ENCODE results near the gene FARP2. TPM values are rescaled to one million over a fixed set of nuclear protein-coding genes. Genes with fewer than 3 reads are reported as not detected.

The FARP2 gene
- total and polyA plus RNA-seq, 4 donors: 5.8 to 30.9 (median 14.3) TPM

DNA sequence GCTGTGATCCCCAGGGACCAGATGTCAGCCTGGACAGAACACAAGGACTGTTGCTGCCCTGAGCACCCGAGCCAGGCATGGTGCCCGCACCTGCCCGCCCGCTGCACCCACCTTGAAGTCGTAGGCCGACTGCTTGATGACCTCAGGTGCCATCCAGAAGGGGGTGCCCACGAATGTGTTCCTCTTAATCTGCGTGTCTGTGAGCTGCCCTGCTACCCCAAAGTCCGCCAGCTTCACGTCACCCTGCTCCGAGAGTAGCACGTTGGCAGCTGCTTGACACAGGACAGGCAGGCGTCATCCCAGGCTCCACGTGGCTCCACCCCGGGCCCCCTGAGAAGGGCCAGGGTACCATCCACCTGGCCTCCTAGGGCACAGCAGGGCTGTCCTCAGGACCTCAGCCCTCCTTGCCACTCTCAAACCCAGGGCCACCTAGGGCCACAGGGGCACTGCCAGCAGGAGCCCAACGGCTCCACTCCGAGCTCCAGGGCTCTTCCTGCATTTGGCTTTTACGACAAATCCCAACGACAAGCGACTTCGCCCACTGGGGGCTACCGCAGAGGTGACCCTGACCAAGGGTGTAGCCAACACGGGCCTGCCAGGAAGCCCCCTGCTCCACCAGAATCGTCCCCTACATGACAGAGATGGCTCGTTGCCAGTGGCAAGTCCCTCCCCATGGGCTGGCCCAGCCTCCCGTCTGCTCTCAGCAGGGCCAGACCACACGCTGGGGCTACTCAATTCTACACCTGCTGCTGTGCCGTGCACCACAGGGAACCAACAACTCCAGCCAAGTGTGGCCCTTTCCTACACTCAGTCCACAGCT, 143.3 kb downstream of the FARP2 start:
- DNase-seq (ENCODE audit: low spot score): no peak
- no peaks in the 10 kb centered on the region for H3K9me3 ChIP-seq (ENCODE audit: control insufficient read depth in 4 of 4, low read length in 3 of 4)
- H3K4me1 ChIP-seq (ENCODE audit: control insufficient read depth in 4 of 4, insufficient read depth in 4 of 4, low read length in 3 of 4): no peaks in the 10 kb centered on the region
- H3K9ac ChIP-seq (ENCODE audit: low read depth in 1 of 2, low read length in 2 of 2): no peak overlapping the region
- no peak for TF ChIP-seq REST (IDR thresholded peaks at IDR 0.05)
- TF ChIP-seq TAF1 (conservative IDR thresholded peaks at IDR 0.05): no peak
- TF ChIP-seq MAX (IDR thresholded peaks at IDR 0.05): no peak
- TF ChIP-seq EGR1 (IDR thresholded peaks at IDR 0.05; ENCODE audit: low read depth in 2 of 2): no peak
- no peak for TF ChIP-seq ATF3 (IDR thresholded peaks at IDR 0.05)
- TF ChIP-seq FOXA2 (IDR thresholded peaks at IDR 0.05): no peak
- TF ChIP-seq, protein P1, sequence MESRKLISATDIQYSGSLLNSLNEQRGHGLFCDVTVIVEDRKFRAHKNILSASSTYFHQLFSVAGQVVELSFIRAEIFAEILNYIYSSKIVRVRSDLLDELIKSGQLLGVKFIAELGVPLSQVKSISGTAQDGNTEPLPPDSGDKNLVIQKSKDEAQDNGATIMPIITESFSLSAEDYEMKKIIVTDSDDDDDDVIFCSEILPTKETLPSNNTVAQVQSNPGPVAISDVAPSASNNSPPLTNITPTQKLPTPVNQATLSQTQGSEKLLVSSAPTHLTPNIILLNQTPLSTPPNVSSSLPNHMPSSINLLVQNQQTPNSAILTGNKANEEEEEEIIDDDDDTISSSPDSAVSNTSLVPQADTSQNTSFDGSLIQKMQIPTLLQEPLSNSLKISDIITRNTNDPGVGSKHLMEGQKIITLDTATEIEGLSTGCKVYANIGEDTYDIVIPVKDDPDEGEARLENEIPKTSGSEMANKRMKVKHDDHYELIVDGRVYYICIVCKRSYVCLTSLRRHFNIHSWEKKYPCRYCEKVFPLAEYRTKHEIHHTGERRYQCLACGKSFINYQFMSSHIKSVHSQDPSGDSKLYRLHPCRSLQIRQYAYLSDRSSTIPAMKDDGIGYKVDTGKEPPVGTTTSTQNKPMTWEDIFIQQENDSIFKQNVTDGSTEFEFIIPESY (IDR thresholded peaks at IDR 0.05): no peak
- no peak for TF ChIP-seq JUND (IDR thresholded peaks at IDR 0.05)
- TF ChIP-seq RAD21 (IDR thresholded peaks at IDR 0.05): no peak
- no peak for TF ChIP-seq RXRA (IDR thresholded peaks at IDR 0.05)
- TF ChIP-seq YY1 (IDR thresholded peaks at IDR 0.05): no peak
- TF ChIP-seq NR2F2 (IDR thresholded peaks at IDR 0.05): no peak
- TF ChIP-seq HNF4A (conservative IDR thresholded peaks at IDR 0.05): no peak
- TF ChIP-seq HNF4G (IDR thresholded peaks at IDR 0.05): no peak
- TF ChIP-seq FOXA1 (IDR thresholded peaks at IDR 0.05): no peak
- H3K4me3 ChIP-seq (ENCODE audit: low read depth in 1 of 3, low read length in 3 of 3): no peak overlapping the region
- H3K27ac ChIP-seq (ENCODE audit: low read depth in 1 of 2, low read length in 2 of 2): no peak overlapping the region
- peaks cover 8 to 45% (median 11%) of the 10 kb centered on the region in 4 donors for H3K36me3 ChIP-seq (ENCODE audit: control insufficient read depth in 4 of 4, insufficient read depth in 3 of 4, low read depth in 1 of 4, low read length in 3 of 4)
- 93% methylated on average over 28 of the region's 28 CpGs for WGBS
- H3K27me3 ChIP-seq (ENCODE audit: control insufficient read depth in 4 of 4, insufficient read depth in 4 of 4, low read length in 3 of 4): no peaks in the 10 kb centered on the region

GRCh38 chr2:241500016-241500415, 143.9 kb downstream of the FARP2 start:
- Histone ChIP-seq H3K4me3 (ENCODE audit: low read depth in 1 of 3, low read length in 3 of 3) (no peak overlapping the region), H3K9ac (ENCODE audit: low read depth in 1 of 2, low read length in 2 of 2) (no peak overlapping the region), H3K27me3 (ENCODE audit: control insufficient read depth in 4 of 4, insufficient read depth in 4 of 4, low read length in 3 of 4) (no peaks in the 10 kb centered on the region), H3K36me3 (ENCODE audit: control insufficient read depth in 4 of 4, insufficient read depth in 3 of 4, low read depth in 1 of 4, low read length in 3 of 4) (peaks cover 8 to 40% (median 10%) of the 10 kb centered on the region in 4 donors), H3K4me1 (ENCODE audit: control insufficient read depth in 4 of 4, insufficient read depth in 4 of 4, low read length in 3 of 4) (no peaks in the 10 kb centered on the region), H3K9me3 (ENCODE audit: control insufficient read depth in 4 of 4, low read length in 3 of 4) (no peaks in the 10 kb centered on the region), H3K27ac (ENCODE audit: low read depth in 1 of 2, low read length in 2 of 2) (no peak overlapping the region)
- 94% methylated on average over 10 of the region's 10 CpGs for WGBS
- DNase-seq (ENCODE audit: low spot score): no peak
- TF ChIP-seq, protein P1 (IDR thresholded peaks at IDR 0.05): no peak
- TF ChIP-seq EGR1 (IDR thresholded peaks at IDR 0.05; ENCODE audit: low read depth in 2 of 2) (no peak), ATF3 (IDR thresholded peaks at IDR 0.05) (no peak), NR2F2 (IDR thresholded peaks at IDR 0.05) (no peak), REST (IDR thresholded peaks at IDR 0.05) (no peak), RXRA (IDR thresholded peaks at IDR 0.05) (no peak), YY1 (IDR thresholded peaks at IDR 0.05) (no peak), GABPA (IDR thresholded peaks at IDR 0.05 in 1 of 2, conservative IDR thresholded peaks at IDR 0.05 in 1 of 2) (no peak), MAX (IDR thresholded peaks at IDR 0.05) (no peak), SP1 (IDR thresholded peaks at IDR 0.05) (no peak)

All from liver (tissue), 9 donors.